GM10847 (cell line): ENCODE data around the gene SIDT2.

Experiments
- POLR2A ChIP-seq: IDR thresholded peaks from 2 replicates; pipeline ENCODE4 v1.6.1; 2011; ENCODE audit not compliant: insufficient read length; ENCODE audit errors: extremely low read depth

SIDT2 gene

DNA sequence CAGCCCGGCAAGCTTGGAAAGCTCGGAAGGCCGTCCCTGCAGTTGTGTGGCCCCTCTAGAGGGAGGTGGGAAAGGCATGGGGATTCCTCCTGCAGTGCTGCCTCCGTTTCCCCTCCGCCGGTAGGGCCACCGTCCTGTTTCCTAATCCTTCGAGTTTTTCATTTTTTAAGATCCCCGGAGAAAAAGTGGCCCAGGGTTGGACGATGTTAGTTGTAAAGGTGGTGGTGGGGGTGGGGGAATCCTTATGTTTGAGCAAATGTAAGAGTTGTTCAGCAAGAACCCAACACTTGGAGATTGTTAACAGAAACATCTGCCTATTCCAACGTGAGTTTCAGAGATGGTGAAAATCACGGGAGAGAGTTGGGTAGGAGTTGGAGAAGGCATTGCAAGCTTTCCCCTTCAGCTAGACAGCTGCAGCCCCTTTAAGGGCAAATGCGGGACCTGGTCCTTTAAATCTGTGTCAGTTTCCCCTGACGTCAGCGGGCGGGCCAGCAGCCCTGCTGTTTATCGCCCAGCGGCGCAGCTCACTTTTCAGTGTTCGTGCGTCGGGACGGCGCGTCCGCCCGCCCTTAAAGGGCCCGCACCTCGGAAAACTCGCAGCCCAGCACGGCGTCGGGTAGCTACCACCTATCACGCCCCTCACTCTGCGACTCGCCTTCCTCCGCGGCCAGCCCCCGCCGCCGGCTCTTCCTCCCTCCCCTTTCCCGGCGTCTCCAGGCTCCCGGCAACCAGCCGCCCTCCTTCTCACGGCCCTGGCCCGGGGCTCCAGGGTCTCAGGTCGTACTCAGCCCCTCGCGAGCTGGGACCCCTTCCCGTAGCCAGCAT is at the start of gene SIDT2:
TSS of gene SIDT2 (plus strand) at position 534 of the 825 bp plus-strand sequence. CDS start 521 bp downstream, outside the sequence.
- TF ChIP-seq POLR2A, result peak; percentile 59

DNA sequence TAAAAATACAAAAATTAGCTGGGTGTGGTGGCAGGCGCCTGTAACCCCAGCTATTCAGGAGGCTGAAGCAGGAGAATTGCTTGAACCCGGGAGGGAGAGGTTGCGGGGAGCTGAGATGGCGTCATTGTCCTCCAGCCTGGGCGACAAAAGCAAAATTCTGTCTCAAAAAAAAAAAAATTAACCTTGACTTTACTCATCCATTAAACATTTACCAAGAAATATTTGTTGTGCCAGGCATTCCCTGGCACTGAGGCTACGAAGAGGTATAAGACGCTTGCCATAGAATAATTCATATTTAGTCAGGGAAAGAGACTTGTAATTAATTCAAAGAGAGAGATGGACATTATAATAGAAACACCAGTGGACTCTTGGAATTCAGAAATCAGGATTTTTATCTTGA is 47.7 kb upstream of the SIDT2 start:
- no peak for TF ChIP-seq POLR2A

DNA sequence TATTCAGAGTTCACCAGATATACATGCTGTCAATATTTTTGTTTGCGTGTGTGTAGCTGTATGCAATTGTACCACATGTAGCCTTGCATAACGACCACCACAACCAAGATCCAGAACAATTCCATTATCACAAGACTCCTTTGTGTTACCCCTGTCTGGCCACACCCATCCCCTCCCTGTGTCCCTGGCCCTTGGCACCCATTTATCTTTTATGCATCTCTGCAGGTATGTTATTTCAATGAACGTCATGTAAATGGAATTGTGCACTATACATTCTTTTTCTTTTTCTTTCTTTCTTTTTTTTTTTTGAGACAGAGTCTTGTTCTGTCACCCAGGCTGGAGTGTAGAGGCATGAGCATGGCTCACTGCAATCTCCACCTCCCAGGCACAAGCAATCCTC is 44.1 kb upstream of the SIDT2 start:
- no peak for TF ChIP-seq POLR2A

DNA sequence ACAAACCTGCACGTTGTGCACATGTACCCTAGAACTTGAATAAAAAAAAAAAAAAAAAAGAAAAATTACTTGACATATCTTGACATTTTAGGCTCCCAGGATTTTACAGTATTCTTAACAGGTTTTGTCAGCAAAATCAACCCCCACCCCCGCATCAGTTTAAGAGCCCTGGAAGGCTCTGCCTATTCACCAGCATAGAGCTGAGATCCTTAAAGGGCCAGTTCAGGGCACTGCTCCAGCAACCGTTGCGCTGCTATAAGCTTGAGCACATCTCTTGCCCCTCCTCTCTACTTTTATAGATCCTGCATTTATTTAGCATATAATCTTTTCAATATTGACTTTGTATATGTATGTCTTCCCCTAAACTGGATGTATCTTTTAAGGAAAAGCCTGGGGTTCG is 35.2 kb upstream of the SIDT2 start:
- TF ChIP-seq POLR2A, result no peak

DNA sequence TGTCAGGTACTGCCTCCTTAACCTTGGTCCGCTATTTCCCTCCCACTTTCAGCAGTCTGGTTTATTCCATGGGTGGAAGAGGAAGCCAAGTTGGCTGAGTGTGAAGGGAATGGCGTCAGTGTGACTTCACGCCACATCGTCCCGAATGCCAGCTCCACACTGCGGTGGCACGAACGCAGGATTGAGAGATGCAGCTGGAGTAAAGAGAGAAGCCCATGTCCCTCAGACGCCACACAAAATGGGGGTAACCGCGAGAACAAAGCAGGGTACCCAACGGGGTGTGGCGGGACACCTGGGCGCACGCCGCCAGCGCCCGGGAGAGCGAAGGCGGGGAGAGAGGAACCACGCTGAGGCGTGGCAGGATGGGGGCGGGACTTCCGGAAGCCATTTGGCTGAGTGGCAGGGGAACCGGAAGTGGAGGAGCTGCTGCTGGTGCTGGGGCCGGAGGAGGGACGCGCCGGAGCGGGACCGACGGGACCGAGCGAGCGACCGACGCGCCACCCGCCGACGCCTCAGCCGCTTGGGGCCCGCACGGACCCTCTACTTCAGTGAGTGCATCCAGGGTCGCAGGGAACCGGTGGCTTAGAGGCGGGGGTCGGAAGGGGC is 34.6 kb upstream of the SIDT2 start, which contains the start of gene PAFAH1B2:
TSS of gene PAFAH1B2 (plus strand) at position 417 of the 606 bp plus-strand sequence. CDS start 8,161 bp downstream, outside the sequence.
- TF ChIP-seq POLR2A, result peak; percentile 81

DNA sequence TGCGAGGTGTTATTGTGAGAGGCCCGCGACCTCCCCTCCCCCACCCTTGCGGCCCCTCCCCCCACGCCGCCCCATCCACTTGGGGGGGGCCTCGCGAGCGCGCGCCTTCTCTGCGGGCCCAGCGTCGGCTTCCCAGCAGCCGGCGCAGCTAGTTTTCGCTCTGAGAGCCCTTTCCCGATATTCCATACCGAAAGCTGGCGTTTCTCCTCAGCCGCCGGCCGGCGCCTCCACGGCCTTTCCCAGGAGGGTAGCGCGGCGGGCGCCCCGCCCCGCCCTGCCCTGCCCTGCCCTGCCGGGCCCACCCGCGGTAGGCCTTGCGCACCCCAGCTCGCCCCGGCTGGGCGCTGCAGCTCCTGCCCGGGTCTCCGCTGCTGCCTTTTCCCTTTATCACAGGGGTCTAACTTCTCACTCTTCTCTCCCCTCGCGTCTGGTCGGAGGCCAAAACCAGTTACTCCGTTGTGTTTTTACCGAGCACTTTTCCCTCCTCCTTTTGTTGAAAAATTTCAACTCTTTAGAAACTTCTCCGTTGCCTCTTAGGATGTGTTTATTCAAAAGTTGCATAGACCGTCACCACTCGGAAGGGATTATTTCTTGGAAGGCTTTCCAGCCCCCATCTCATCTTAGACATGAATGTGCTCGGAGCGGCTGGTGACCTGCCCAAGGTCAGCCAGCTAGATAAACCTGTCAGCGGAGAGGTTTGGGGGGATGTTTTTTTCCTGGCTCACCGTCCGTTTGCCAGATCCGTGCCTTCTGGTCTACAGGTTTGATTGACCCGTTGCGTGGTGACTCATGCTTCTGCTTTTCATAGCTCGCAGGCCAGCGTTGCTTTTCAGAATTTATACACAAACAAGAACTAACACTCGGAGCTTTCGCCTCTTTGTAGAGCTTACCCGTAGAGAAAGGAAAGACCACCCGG is 33.8 kb upstream of the SIDT2 start:
- no peak for TF ChIP-seq POLR2A

DNA sequence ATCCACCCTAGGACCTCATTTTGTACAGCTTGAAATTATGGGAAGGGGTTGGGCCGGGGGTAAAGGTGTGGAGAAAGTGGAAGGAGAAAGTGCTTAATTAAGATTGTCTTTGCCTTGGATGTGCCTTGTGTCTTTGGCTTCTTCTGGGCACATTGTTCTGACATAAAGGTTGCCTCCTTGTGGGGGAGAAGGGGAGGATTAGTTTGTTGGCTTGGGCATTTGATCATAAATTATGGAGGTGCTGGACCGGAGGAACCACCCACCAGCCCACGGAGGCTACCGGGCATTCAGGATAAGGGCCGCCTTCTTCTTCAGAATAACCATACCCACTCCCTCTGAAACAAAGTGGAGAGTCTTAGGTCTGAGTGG is 33.2 kb upstream of the SIDT2 start:
- TF ChIP-seq POLR2A, result no peak

DNA sequence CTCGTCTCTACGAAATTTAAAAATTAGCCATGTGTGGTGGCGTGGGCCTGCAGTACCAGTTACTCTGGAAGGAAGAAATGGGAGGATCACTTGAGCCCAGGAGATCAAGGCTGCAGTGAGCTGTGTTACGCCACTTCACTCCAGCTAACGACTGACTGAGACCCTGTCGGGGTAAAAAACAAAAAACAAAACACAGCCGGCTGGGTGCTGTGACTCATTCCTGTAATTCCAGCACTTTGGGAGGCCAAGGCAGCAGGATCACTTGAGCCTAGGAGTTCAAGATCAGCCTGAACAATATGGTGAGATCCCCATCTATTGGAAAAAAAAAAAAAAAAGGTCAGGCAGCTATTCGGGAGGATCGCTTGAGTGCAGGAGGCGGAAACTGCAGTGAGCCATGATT is 32.0 kb upstream of the SIDT2 start:
- TF ChIP-seq POLR2A, result no peak

DNA sequence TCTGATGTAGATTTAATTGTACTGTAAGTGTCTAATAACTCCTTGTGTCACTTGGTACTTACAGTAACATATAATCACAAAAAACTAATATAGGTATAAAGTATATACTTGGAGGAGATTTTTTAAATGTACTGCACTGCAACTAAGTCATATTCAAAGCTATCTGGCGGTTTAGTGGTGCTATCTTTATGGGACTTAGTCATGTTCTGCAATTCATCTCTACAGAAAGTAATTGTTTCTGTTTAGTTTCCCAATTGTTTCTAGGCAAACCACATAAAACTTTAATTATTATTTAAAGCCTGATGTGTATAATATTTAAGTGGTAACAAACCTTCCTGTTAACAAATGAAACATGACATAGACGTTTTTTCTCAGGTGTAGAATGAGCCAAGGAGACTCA is 26.5 kb upstream of the SIDT2 start:
- no peak for TF ChIP-seq POLR2A

DNA sequence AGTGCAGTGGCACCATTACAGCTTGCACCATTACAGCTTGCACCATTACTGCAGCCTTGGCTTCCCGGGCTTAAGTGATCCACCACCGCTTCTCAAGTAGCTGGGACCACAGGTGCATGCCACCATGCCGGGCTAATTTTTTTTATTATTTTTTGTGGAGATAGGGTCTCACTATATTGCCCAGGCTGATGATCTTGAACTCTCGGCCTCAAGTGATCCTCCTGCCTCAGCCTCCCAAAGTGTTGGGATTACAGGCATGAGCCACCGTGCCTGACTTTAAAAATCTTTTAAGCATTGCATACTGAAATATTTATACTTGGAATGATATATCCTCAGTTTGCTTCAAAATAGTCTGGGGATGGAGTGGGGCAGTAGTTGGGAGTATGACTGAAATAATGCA is 24.1 kb upstream of the SIDT2 start:
- TF ChIP-seq POLR2A, result no peak

DNA sequence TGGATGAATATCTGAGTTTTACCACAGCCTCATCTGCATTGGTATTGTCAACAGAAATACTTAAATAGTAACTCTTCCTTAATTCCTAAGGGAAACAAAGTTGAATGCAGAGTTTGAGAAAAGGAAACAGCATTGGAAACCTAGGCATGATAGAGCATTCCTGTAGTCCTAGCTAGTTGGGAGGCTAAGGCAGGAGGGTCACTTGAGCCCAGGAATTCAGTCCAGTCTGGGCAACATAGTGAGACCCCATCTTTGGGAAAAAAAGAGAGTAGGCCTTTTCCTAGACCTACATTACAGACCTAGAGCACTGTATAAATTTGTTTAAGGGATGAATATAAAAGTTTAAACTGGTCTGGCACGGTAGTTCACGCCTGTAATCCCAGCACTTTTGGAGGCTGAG is 21.0 kb upstream of the SIDT2 start:
- TF ChIP-seq POLR2A, result no peak

DNA sequence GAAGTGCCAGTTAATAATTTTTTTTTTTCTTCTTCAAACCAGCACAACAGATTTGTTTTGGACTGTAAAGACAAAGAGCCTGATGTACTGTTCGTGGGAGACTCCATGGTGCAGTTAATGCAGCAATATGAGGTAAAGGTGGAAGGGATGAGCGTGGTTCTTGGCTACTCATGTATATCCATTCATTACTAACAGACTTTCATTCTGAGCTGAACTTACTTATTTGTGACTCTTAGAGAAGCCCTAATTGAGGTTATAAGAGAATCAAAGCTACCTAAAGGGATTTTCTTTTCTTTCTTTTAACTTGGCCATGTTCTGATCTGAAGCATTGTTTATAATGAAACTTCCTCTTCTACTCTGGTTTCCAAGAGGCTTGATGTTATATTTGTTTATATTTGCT is 18.7 kb upstream of the SIDT2 start:
- TF ChIP-seq POLR2A, result no peak

DNA sequence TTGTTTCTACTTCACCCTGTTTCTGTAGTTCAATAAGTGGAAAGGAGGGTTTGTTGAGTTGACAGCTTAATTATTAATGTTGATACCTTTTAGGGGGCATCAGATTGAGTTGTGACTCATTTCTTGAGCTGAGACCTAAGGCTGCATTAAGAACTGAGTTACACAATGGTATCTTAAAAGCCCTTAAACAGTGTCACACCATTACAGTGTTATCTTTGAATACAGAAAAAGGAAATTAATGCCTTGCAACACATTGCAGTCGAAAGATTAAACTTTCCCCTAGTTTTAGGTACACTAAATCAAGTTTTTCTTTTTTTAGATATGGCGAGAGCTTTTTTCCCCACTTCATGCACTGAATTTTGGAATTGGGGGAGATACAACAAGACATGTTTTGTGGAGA is 17.7 kb upstream of the SIDT2 start:
- TF ChIP-seq POLR2A, result no peak

DNA sequence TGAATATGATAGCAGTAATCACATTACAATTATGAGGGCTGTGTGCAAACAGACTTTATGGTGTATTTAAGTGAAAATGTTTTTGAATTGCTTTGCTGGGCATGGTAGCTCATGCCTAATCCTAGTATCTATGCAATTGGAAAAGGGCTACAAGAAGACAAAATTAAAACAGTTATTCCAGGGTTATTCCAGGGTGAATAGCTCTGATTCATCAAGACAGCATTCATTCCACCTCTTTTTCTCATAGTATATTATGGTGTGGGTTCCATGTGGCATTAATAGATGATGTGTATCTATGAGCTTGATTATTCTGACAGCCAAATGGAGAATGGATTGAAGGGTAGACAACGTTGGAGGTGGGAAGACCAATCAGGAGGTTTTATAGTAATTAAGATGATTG is 12.1 kb upstream of the SIDT2 start:
- TF ChIP-seq POLR2A, result no peak

DNA sequence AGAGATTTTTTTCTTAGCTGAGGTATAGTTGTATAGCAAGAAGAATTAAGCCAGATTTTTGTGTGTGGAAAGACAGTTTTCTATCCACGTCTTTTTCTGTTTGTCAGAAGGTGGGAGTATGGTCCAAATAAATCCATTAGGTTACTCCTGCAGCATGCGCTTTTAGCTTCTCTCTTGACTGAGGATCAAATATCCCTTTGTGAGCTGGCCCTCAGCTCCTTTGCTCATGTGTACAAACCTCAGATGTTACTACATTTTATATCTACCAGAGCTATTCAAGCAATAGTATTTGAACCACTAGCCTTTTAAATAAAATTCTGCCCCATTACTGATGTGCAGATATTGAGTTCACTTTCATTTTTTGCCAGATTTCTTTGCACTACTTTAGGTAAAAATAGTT is 8.8 kb upstream of the SIDT2 start:
- no peak for TF ChIP-seq POLR2A

DNA sequence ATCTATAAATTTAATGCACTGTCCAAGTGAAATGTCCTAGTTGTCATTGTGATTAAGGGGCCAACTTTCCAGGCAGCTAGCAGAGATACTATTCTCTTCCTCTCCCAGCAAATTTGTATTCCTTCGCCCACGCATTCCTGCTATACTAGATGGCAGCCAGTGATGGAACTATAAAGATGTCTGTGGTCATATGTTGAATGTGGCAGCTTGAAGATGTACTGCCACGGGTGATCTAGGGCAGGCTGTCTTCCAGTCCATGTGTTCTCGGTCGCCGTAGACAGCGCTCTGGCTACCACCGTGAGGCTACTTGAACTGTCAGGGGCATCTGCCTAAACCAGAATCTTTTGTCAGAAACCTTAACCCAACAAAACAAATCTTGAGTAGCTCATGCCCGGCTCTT is 8.3 kb upstream of the SIDT2 start:
- TF ChIP-seq POLR2A, result no peak
